K562 (cell line): Measurements from ENCODE around the gene MYL5. TPM values are rescaled to one million over a fixed set of nuclear protein-coding genes. Genes with fewer than 3 reads are reported as not detected.

ENCODE experiments used
- ATAC-seq: fragments of 200-7000 bp; cut with Tn5 transposase; 3 replicates; pipeline ENCODE4 v1.9.1; 2020; ENCODE audit warnings: moderate library complexity
- BruUV-seq: library from RNA; stranded (reverse); fragments of 400-500 nt; replicated peaks from 2 replicates; lab custom pipeline; 2021; lab: Mats Ljungman, UMichigan
- CTCF ChIA-PET: fragments of 300-600 bp; formaldehyde crosslinking; extraction: SDS; loops from one replicate; lab custom pipeline; 2021; ENCODE audit warnings: low intra/inter-chr PET ratio; lab: Yijun Ruan, JAX
- POLR2A ChIA-PET: fragments of 300-600, 350-650 bp; sonication (Branson Sonifier 250); formaldehyde crosslinking; extraction: SDS; loops from one replicate; lab custom pipeline; 2021; ENCODE audit warnings: antibody characterized with exemption, inconsistent platforms; lab: Yijun Ruan, JAX
- DNase-seq, 4 experiments: peaks; one replicate each; pipeline versions ENCODE4 v3.0.0 to v3.0.0-alpha.2; 2011 to 2018; ENCODE audit warnings: low spot score in 3 of 4, mixed read lengths in 3 of 4; ENCODE audit errors: extremely low read depth in 1 of 4
- FAIRE-seq: peaks from 2 replicates; lab custom pipeline; 2011; peaks lifted over from hg19 to GRCh38; lab: Jason Lieb, UNC
- H2AFZ ChIP-seq: 2 replicates; pipeline ENCODE4 v1.6.0; 2011; ENCODE audit warnings: low read depth, low read length, control low read depth, inconsistent platforms
- H3K27ac ChIP-seq: fragments of 200-600 bp; 3 replicates; pipeline ENCODE4 v1.8.0; 2011; ENCODE audit warnings: low read depth, mild to moderate bottlenecking, control low read depth, inconsistent platforms, low read length, moderate library complexity, mixed read lengths; ENCODE audit errors: extremely low read depth
- H3K27me3 ChIP-seq, 2 experiments: fragments of 300-600 bp in 1 of 2; 2 replicates in 1 of 2; 3 replicates in 1 of 2; pipeline versions ENCODE4 v1.6.0 to v1.8.0; 2011; ENCODE audit warnings: inconsistent platforms in 2 of 2, low read length in 2 of 2, mild to moderate bottlenecking in 1 of 2, mixed read lengths in 1 of 2, moderate library complexity in 1 of 2; ENCODE audit not compliant: control insufficient read depth in 2 of 2, insufficient read depth in 2 of 2
- H3K36me3 ChIP-seq: fragments of 300-600 bp; 3 replicates; pipeline ENCODE4 v1.8.0; 2011; ENCODE audit warnings: mild to moderate bottlenecking, low read length, inconsistent platforms; ENCODE audit not compliant: control insufficient read depth, insufficient read depth
- H3K4me1 ChIP-seq, 2 experiments: fragments of 200-600 bp in 1 of 2; replicated peaks in 1 of 2; 2 replicates in 1 of 2; 3 replicates in 1 of 2; pipeline versions ENCODE4 v1.5.1 to v1.8.0; 2011; ENCODE audit warnings: inconsistent platforms in 2 of 2, low read length in 2 of 2, mild to moderate bottlenecking in 1 of 2, mixed read lengths in 1 of 2, moderate library complexity in 1 of 2; ENCODE audit not compliant: control insufficient read depth in 2 of 2, insufficient read depth in 2 of 2
- H3K4me2 ChIP-seq: 2 replicates; pipeline ENCODE4 v1.6.1; 2011; ENCODE audit warnings: low read length, control low read depth, inconsistent platforms, mixed read lengths; ENCODE audit not compliant: insufficient read depth
- H3K4me3 ChIP-seq: fragments of 200-600 bp; sonication (generic), shearing (Covaris generic); 2 replicates; pipeline ENCODE4 v1.5.1; 2016; ENCODE audit warnings: control low read depth, inconsistent platforms
- H3K79me2 ChIP-seq: fragments of 200-600 bp; 3 replicates; pipeline ENCODE4 v1.8.0; 2011; ENCODE audit warnings: low read length, inconsistent platforms; ENCODE audit not compliant: control insufficient read depth, insufficient read depth
- H3K9ac ChIP-seq, 2 experiments: 2 replicates each; pipeline versions ENCODE4 v1.6.0 to v1.6.1; 2011; ENCODE audit warnings: low read depth in 2 of 2, low read length in 2 of 2, control low read depth in 1 of 2, inconsistent platforms in 1 of 2, mild to moderate bottlenecking in 1 of 2, mixed read lengths in 1 of 2; ENCODE audit not compliant: insufficient read depth in 1 of 2
- H3K9me1 ChIP-seq: one replicate; pipeline ENCODE4 v1.6.0; 2011; ENCODE audit warnings: inconsistent platforms, mild to moderate bottlenecking, low read length, moderate library complexity; ENCODE audit not compliant: control insufficient read depth, insufficient read depth
- H3K9me3 ChIP-seq: replicated peaks from 2 replicates; pipeline ENCODE4 v1.5.1; 2011; ENCODE audit warnings: low read depth, low read length, inconsistent platforms; ENCODE audit not compliant: control insufficient read depth, insufficient read depth
- H4K20me1 ChIP-seq: replicated peaks from 2 replicates; pipeline ENCODE4 v1.6.1; 2011; ENCODE audit warnings: low read length, inconsistent platforms, mixed read lengths; ENCODE audit not compliant: control insufficient read depth, insufficient read depth
- ELF4 ChIP-seq: fragments of 450-650 bp; formaldehyde crosslinking; IDR thresholded peaks from 2 replicates; pipeline ENCODE4 v1.4.0; 2022; ENCODE audit warnings: missing genetic modification characterization
- HLTF ChIP-seq: fragments of 450-650 bp; IDR thresholded peaks from 2 replicates; pipeline ENCODE4 v1.6.1; 2016
- MXI1 ChIP-seq: IDR thresholded peaks from 2 replicates; pipeline ENCODE4 v1.6.1; 2011; ENCODE audit warnings: low read depth, mild to moderate bottlenecking, improper control_type of control experiment, low read length
- SMARCE1 ChIP-seq: fragments of 450-650 bp; IDR thresholded peaks from 2 replicates; pipeline ENCODE4 v1.7.1; 2016; ENCODE audit warnings: mild to moderate bottlenecking
- SRF ChIP-seq, 2 experiments: fragments of 250-450, 450-650 bp in 1 of 2; sonication (Bioruptor Pico) in 1 of 2; sonication (generic) in 1 of 2; formaldehyde crosslinking; IDR thresholded peaks; 2 replicates each; pipeline versions ENCODE4 v1.5.0 to v1.5.1; 2020 to 2022; ENCODE audit warnings: mild to moderate bottlenecking in 1 of 2, missing genetic modification reagents in 1 of 2
- ZNF57 ChIP-seq: fragments of 450-650 bp; formaldehyde crosslinking; IDR thresholded peaks from 2 replicates; pipeline ENCODE4 v1.4.0; 2020; ENCODE audit warnings: mild to moderate bottlenecking, moderate library complexity
- ZNF778 ChIP-seq: fragments of 450-650 bp; formaldehyde crosslinking; IDR thresholded peaks from 2 replicates; pipeline ENCODE4 v1.4.0; 2020; ENCODE audit warnings: mild to moderate bottlenecking, moderate library complexity
- WGBS: fragments of 100-300 bp; shearing (Covaris generic); methylation state at CpG from one replicate; pipeline ENCODE4 v1.1.6; 2016; ENCODE audit warnings: low coverage, mixed read lengths; ENCODE audit not compliant: insufficient coverage; ENCODE audit errors: missing lambda C conversion rate; 5-methylcytosine and 5-hydroxymethylcytosine counted together
- in situ Hi-C: fragments of 300-500 bp; cut with MboI; formaldehyde crosslinking; loops from 4 replicates; pipeline ENCODE4 v1.15.0; 2018; ENCODE audit warnings: inconsistent platforms, mixed read lengths
- intact Hi-C: fragments of 100-400 bp; cut with micrococcal nuclease; formaldehyde crosslinking; loops from 2 replicates; pipeline ENCODE4 v1.14.2; 2022
- polyA plus RNA-seq, 8 experiments: library from polyadenylated mRNA; depleted of rRNA in 4 of 8; stranded (reverse) in 5 of 8; unstranded in 3 of 8; fragments of >200 nt; fragmentation: Nextera tagmentation in 2 of 8; fragmentation: Illumina TruSeq in 1 of 8; extraction: Ambion mirVana in 2 of 8; extraction: Trizol in 1 of 8; gene quantifications; 2 replicates each; pipeline versions ENCODE4 v1.2.1 to v1.2.3, GENCODE V29; 2011 to 2014; ENCODE audit warnings: inconsistent platforms in 1 of 8, missing spikeins in 1 of 8
- total RNA-seq, 7 experiments: library from RNA; depleted of rRNA in 6 of 7; stranded (reverse); fragments of >200 nt in 6 of 7; fragmentation: Illumina TruSeq in 2 of 7; extraction: Trizol in 2 of 7; gene quantifications; 2 replicates each; pipeline versions ENCODE4 v1.2.1 to v1.2.3, GENCODE V29; 2011 to 2021; ENCODE audit warnings: low replicate concordance in 1 of 7
- TF ChIP-seq, protein P1 (sequence below), 2 experiments: fragments of 450-650 bp; IDR thresholded peaks; 2 replicates each; pipeline ENCODE4 v1.6.1; 2016; ENCODE audit warnings: mild to moderate bottlenecking in 2 of 2, borderline replicate concordance in 1 of 2, low read depth in 1 of 2, moderate library complexity in 1 of 2
- TF ChIP-seq, protein P2 (sequence below): fragments of 250-450 bp; sonication (Bioruptor Pico); IDR thresholded peaks from 2 replicates; pipeline ENCODE4 v1.8.0; 2022; ENCODE audit warnings: inconsistent platforms

Gene MYL5
- total and polyA plus RNA-seq, 9 of the 15 experiments (the other 6 are each of a cell fraction or from before 2014, with no cell fraction given): 1.4 to 10.0 (median 4.1) TPM

- TF ChIP-seq SRF (CRISPR knock-in tag; IDR thresholded peaks at IDR 0.05): no peak
- TF ChIP-seq, all 486 proteins: peak for 2
Observed at GRCh38 chr4:709348-709747, 35.0 kb downstream of the MYL5 start (continued).

- H3K4me1 ChIP-seq: peaks cover 2 to 49% of the 10 kb centered on the region in 2 experiments; a peak in 4 of 5 replicates
- intact Hi-C loops: no loop called here
- DNase-seq (no peak), FAIRE-seq (no peak), ATAC-seq (no peak)
- H3K36me3 ChIP-seq: peaks cover 31% of the 10 kb centered on the region; the same call in 2 of the 3 replicates
- WGBS: 84% methylated on average over 7 of the region's 9 CpGs
- no peaks in the 10 kb centered on the region for H4K20me1 ChIP-seq
- ChIA-PET CTCF (no interaction called here), POLR2A (interaction anchor here (1.1 kb wide), 1 partner anchor 15 kb away, joined by 4 read pairs; no protein-coding TSS in a partner anchor)
- H3K9ac ChIP-seq: peak overlapping the region in 1 of 2 experiments; percentile 54; a peak in 2 of 4 replicates
- H2AFZ ChIP-seq: no peak overlapping the region
- H3K27ac ChIP-seq: no peak overlapping the region
- no peaks in the 10 kb centered on the region for H3K27me3 ChIP-seq
- BruUV-seq: no TSS peak
- no peak overlapping the region for H3K4me2 ChIP-seq
- H3K4me3 ChIP-seq: no peak overlapping the region
- H3K9me1 ChIP-seq: no peaks in the 10 kb centered on the region
- no peaks in the 10 kb centered on the region for H3K9me3 ChIP-seq
- in situ Hi-C loops: no loop called here
- peaks cover 85% of the 10 kb centered on the region for H3K79me2 ChIP-seq
- no peak for TF ChIP-seq ZNF778 (CRISPR knock-in tag)
- no peak for TF ChIP-seq SMARCE1
- TF ChIP-seq MXI1: no peak
- TF ChIP-seq, protein P1, sequence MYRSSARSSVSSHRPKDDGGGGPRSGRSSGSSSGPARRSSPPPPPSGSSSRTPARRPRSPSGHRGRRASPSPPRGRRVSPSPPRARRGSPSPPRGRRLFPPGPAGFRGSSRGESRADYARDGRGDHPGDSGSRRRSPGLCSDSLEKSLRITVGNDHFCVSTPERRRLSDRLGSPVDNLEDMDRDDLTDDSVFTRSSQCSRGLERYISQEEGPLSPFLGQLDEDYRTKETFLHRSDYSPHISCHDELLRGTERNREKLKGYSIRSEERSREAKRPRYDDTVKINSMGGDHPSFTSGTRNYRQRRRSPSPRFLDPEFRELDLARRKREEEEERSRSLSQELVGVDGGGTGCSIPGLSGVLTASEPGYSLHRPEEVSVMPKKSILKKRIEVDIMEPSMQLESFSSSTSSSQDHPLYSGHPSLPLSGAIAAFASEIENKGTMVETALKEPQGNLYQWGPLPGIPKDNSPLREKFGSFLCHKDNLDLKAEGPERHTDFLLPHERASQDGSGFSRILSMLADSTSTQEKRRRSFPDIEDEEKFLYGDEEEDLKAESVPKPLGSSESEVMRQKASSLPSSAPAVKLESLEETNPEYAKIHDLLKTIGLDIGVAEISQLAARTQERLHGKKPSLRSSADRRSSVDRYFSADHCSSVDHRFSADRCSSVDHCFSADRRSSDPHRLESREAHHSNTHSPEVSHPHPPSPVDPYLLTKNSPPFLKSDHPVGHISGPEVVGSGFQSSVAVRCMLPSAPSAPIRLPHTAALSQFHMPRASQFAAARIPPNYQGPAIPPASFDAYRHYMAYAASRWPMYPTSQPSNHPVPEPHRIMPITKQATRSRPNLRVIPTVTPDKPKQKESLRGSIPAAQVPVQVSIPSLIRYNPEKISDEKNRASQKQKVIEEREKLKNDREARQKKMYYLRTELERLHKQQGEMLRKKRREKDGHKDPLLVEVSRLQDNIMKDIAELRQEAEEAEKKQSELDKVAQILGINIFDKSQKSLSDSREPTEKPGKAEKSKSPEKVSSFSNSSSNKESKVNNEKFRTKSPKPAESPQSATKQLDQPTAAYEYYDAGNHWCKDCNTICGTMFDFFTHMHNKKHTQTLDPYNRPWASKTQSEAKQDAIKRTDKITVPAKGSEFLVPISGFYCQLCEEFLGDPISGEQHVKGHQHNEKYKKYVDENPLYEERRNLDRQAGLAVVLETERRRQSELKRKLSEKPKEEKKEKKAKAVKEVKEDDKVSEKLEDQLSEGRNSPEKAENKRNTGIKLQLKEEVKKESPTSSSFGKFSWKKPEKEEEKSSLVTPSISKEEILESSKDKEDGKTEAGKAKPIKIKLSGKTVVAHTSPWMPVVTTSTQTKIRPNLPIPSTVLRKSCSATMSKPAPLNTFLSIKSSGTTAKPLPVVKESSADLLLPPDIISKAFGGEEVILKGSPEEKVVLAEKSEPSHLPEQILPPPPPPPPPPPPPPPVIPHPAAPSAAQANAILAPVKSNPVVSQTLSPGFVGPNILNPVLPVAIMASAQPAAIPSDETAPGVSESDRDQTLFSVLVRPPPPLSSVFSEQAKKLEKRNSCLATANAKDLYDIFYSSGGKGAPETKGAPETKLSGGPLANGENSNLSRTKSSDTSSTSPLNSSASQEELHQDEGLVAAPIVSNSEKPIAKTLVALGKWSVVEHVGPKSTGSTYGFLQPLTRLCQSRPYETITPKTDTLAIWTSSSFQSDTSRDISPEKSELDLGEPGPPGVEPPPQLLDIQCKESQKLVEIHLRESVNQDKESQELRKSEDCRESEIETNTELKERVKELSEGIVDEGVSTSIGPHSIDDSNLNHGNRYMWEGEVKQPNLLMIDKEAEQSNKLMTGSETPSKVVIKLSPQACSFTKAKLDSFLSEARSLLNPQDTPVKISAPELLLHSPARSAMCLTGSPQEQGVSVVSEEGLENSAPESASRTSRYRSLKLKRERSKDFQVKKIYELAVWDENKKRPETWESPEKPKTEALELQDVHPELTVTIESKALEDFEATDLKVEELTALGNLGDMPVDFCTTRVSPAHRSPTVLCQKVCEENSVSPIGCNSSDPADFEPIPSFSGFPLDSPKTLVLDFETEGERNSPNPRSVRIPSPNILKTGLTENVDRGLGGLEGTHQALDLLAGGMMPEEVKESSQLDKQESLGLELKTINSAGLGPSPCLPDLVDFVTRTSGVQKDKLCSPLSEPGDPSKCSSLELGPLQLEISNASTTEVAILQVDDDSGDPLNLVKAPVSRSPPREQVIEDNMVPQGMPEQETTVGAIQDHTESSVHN (IDR thresholded peaks at IDR 0.05; ENCODE audit: borderline replicate concordance in 1 of 2, low read depth in 1 of 2): no peak
- no peak for TF ChIP-seq ELF4 (CRISPR knock-in tag)
- TF ChIP-seq, protein P2, sequence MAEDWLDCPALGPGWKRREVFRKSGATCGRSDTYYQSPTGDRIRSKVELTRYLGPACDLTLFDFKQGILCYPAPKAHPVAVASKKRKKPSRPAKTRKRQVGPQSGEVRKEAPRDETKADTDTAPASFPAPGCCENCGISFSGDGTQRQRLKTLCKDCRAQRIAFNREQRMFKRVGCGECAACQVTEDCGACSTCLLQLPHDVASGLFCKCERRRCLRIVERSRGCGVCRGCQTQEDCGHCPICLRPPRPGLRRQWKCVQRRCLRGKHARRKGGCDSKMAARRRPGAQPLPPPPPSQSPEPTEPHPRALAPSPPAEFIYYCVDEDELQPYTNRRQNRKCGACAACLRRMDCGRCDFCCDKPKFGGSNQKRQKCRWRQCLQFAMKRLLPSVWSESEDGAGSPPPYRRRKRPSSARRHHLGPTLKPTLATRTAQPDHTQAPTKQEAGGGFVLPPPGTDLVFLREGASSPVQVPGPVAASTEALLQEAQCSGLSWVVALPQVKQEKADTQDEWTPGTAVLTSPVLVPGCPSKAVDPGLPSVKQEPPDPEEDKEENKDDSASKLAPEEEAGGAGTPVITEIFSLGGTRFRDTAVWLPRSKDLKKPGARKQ (CRISPR knock-in tag): no peak
- TF ChIP-seq HLTF: no peak
- no peak for TF ChIP-seq ZNF57 (CRISPR knock-in tag)
Observed at GRCh38 chr4:710116-710515, 35.8 kb downstream of the MYL5 start.
